ENCODE results near the gene IKZF3.

The IKZF3 gene

DNA sequence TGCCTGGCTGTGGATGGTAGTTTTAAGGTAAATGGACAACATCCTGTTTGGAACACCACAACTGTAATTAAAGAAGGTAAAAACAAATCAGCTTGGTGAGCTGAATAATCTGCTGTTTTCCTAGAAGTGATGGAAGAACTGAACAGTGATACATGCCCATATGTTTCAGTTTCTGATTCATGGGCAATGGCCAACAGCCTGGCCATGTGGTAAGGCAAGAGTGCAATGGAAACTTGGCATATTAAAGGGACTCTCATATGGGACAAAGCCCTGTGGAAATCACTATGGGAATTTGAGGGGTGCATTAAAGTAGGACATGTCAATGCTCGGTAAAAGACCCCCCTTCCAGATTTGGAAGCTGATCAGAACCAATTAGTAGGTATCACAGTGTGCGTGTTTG lies 37.8 kb downstream of the IKZF3 start:
- Histone ChIP-seq H3K79me2 (ENCODE audit: insufficient read depth, low read depth) (peaks cover 39% of the 10 kb centered on the region), H3K4me2 (no peak overlapping the region), H3K36me3 (ENCODE audit: insufficient read depth) (peaks cover 73% of the 10 kb centered on the region; the same call in 1 of the 2 replicates), H4K20me1 (ENCODE audit: insufficient read depth) (no peaks in the 10 kb centered on the region), H3K27me3 (ENCODE audit: insufficient read depth, low read depth) (no peaks in the 10 kb centered on the region), H2AFZ (ENCODE audit: low read depth) (no peak overlapping the region), H3K4me1 (ENCODE audit: low read depth, poor library complexity, severe bottlenecking) (peaks cover 21% of the 10 kb centered on the region), H3K4me3 (IDR thresholded peaks at IDR 0.05; ENCODE audit: insufficient read depth, low read depth, low read length) (no peak overlapping the region), H3K9ac (no peak overlapping the region), H3K27ac (no peak overlapping the region)
- TF ChIP-seq, protein P1, sequence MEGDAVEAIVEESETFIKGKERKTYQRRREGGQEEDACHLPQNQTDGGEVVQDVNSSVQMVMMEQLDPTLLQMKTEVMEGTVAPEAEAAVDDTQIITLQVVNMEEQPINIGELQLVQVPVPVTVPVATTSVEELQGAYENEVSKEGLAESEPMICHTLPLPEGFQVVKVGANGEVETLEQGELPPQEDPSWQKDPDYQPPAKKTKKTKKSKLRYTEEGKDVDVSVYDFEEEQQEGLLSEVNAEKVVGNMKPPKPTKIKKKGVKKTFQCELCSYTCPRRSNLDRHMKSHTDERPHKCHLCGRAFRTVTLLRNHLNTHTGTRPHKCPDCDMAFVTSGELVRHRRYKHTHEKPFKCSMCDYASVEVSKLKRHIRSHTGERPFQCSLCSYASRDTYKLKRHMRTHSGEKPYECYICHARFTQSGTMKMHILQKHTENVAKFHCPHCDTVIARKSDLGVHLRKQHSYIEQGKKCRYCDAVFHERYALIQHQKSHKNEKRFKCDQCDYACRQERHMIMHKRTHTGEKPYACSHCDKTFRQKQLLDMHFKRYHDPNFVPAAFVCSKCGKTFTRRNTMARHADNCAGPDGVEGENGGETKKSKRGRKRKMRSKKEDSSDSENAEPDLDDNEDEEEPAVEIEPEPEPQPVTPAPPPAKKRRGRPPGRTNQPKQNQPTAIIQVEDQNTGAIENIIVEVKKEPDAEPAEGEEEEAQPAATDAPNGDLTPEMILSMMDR (conservative IDR thresholded peaks at IDR 0.05; ENCODE audit: low read depth, low read length): no peak

GRCh38 chr17:39823407-39824054 lies 40.6 kb downstream of the IKZF3 start:
- Histone ChIP-seq H3K9ac (no peak overlapping the region), H4K20me1 (ENCODE audit: insufficient read depth) (no peaks in the 10 kb centered on the region), H3K4me2 (no peak overlapping the region), H3K27ac (peak overlapping the region; percentile 92; the same call in 1 of the 2 replicates), H3K4me3 (IDR thresholded peaks at IDR 0.05; ENCODE audit: insufficient read depth, low read depth, low read length) (no peak overlapping the region), H3K36me3 (ENCODE audit: insufficient read depth) (peaks cover 57% of the 10 kb centered on the region; the same call in 1 of the 2 replicates), H3K79me2 (ENCODE audit: insufficient read depth, low read depth) (peaks cover 23% of the 10 kb centered on the region; the same call in 1 of the 2 replicates), H3K4me1 (ENCODE audit: low read depth, poor library complexity, severe bottlenecking) (peaks cover 49% of the 10 kb centered on the region), H3K27me3 (ENCODE audit: insufficient read depth, low read depth) (no peaks in the 10 kb centered on the region), H2AFZ (ENCODE audit: low read depth) (no peak overlapping the region)
- TF ChIP-seq, protein P1 (conservative IDR thresholded peaks at IDR 0.05; ENCODE audit: low read depth, low read length): no peak

DNA sequence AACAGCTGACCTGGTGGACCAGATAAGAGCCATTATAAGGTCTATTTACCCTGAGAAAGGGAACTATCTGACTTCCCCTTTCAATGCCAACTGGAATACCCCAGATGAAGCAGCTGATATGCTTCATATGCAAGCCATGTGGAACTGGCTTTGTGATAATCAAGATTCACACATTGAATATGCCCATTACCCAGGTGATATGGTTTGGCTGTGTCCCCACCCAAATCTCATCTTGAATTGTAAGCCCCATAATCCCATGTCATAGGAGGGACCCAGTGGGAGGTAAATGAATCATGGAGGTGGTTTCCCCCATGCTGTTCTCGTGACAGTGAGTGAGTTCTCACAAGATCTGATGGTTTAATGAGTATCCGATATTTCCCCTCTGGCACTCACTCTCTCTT lies 42.1 kb downstream of the IKZF3 start:
- Histone ChIP-seq H3K27me3 (ENCODE audit: insufficient read depth, low read depth) (no peaks in the 10 kb centered on the region), H3K4me2 (peak overlapping the region; percentile 93; the same call in 1 of the 2 replicates), H3K79me2 (ENCODE audit: insufficient read depth, low read depth) (peaks cover 38% of the 10 kb centered on the region), H3K36me3 (ENCODE audit: insufficient read depth) (peaks cover 42% of the 10 kb centered on the region; the same call in 1 of the 2 replicates), H4K20me1 (ENCODE audit: insufficient read depth) (no peaks in the 10 kb centered on the region), H3K4me3 (IDR thresholded peaks at IDR 0.05; ENCODE audit: insufficient read depth, low read depth, low read length) (no peak overlapping the region), H3K4me1 (ENCODE audit: low read depth, poor library complexity, severe bottlenecking) (peaks cover 63% of the 10 kb centered on the region), H3K27ac (peak overlapping the region; percentile 92), H2AFZ (ENCODE audit: low read depth) (no peak overlapping the region), H3K9ac (no peak overlapping the region)
- TF ChIP-seq, protein P1 (conservative IDR thresholded peaks at IDR 0.05; ENCODE audit: low read depth, low read length): no peak

- Histone ChIP-seq H3K36me3 (ENCODE audit: insufficient read depth) (peaks cover 32% of the 10 kb centered on the region; the same call in 1 of the 2 replicates), H3K79me2 (ENCODE audit: insufficient read depth, low read depth) (peaks cover 45% of the 10 kb centered on the region), H4K20me1 (ENCODE audit: insufficient read depth) (no peaks in the 10 kb centered on the region), H3K27me3 (ENCODE audit: insufficient read depth, low read depth) (no peaks in the 10 kb centered on the region), H3K27ac (peak overlapping the region; percentile 92), H3K9ac (peak overlapping the region; percentile 69; the same call in 1 of the 2 replicates), H3K4me1 (ENCODE audit: low read depth, poor library complexity, severe bottlenecking) (peaks cover 74% of the 10 kb centered on the region), H3K4me2 (peak overlapping the region; percentile 93), H3K4me3 (IDR thresholded peaks at IDR 0.05; ENCODE audit: insufficient read depth, low read depth, low read length) (no peak overlapping the region), H2AFZ (ENCODE audit: low read depth) (no peak overlapping the region)
- TF ChIP-seq, protein P1 (conservative IDR thresholded peaks at IDR 0.05; ENCODE audit: low read depth, low read length): no peak
These were observed 43.1 kb downstream of the IKZF3 start for GRCh38 chr17:39820987-39821386.
